CD4-positive, alpha-beta T cell treated with Interleukin-12 subunit alpha and Interleukin-12 subunit beta, for 1 hour (primary cell): ENCODE data around the gene PTGDS.

Experiments
- DNase-seq: peaks from one replicate; pipeline ENCODE4 v3.0.0-alpha.2; 2020

Gene PTGDS

DNA sequence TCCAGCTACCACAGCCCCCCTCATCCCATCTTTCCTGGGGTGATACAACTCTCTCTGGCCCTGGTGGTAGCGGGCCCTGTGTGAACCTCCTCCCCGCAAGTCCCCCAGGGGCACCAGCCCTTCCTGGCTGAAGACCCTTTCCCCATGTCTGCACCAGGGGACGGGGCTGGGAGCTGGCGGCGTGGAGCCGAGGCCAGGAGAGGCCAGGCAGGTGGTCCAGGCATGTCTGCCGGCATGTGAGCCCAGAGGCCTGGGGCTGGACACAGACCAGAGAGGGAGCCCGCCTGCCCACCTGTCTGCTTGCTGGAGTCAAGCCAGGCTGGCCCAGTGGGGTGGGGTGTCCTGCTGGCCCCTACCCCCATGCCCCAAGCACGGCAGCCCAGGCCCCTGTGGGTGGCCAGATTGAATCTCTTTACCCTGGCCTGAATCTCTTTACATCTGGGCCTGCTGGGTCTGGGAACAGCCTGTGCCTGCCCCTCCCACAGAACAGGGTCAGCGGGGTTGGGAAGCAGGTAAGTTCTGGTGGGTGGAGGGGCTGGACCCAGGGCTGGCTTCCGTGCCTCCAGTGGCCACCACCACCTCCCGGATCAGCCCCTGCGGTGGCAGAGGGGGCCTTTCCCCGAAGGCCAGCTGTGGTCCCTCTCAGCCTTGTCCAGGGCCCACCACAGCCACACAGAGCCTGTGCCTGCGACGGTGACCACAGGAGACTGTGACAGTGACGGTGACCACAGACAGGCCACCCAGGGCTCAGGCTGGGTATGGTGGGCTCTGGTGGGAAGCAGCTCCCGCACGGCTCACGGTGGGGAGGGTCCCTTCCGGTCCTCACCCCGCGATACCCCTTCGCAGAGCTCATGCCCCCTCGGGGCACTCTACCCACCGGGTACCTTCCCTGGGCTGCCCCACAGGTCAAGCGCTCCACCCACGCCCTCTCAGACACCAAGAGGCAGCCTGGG is 18.1 kb upstream of the PTGDS start:
- DNase-seq: no peak

DNA sequence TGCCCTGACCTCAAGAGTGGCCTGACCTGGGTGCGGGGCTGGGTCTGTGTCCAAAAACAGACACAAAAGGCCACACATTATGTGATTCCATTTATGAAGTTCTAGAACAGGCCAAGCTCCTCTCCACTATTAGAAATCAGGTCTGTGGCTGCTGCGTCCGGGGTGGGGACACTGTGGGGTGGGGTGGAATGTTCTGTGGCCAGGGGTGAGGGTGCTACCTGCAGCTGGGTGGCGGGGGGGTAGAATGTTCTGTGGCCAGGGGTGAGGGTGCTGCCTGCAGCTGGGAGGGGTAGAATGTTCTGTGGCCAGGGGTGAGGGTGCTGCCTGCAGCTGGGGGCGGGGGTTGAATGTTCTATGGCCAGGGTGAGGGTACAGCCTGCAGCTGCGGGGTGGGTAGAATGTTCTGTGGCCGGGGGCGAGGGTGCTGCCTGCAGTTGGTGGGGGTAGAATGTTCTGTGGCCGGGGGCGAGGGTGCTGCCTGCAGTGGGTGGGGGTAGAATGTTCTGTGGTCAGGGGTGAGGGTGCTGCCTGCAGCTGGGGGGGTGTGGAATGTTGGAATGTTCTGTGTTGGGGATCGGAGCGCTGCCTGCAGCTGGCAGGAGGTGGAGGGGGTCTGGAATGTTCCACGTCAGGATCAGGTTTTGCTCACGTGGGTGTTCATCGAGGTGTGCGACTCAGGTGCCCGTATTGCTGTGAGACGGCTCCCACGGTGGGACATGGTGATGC is 16.9 kb upstream of the PTGDS start:
- DNase-seq: peak; percentile 53

DNA sequence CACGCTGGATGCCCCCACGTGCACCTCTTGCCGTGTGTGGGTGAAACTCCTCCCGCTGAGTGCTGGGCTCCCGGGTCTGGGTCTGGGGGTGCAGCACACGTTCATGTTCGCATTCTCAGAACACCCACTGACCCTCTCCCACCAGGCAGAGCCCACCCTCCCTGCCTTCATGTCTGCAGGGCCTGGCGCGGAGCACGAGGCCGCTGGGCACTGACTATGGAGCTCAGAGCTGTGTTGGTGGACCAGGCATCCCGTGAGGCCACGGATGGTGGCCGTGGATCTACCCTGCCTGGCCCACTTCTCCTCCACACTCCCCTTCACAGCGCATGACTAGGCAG is 16.4 kb upstream of the PTGDS start:
- DNase-seq: no peak

GRCh38 chr9:136961279-136962065 is 15.8 kb upstream of the PTGDS start:
- DNase-seq: no peak

- no peak for DNase-seq
Measured at GRCh38 chr9:136962163-136962562, 15.1 kb upstream of the PTGDS start.

GRCh38 chr9:136962701-136963248 is 14.5 kb upstream of the PTGDS start:
- DNase-seq: no peak

GRCh38 chr9:136963341-136963740 is 14.0 kb upstream of the PTGDS start:
- no peak for DNase-seq

GRCh38 chr9:136963751-136964150 is 13.6 kb upstream of the PTGDS start:
- no peak for DNase-seq

- no peak for DNase-seq
Measured at GRCh38 chr9:136964171-136964689, 13.1 kb upstream of the PTGDS start.

- no peak for DNase-seq
Measured at GRCh38 chr9:136964833-136965422, 12.4 kb upstream of the PTGDS start.

DNA sequence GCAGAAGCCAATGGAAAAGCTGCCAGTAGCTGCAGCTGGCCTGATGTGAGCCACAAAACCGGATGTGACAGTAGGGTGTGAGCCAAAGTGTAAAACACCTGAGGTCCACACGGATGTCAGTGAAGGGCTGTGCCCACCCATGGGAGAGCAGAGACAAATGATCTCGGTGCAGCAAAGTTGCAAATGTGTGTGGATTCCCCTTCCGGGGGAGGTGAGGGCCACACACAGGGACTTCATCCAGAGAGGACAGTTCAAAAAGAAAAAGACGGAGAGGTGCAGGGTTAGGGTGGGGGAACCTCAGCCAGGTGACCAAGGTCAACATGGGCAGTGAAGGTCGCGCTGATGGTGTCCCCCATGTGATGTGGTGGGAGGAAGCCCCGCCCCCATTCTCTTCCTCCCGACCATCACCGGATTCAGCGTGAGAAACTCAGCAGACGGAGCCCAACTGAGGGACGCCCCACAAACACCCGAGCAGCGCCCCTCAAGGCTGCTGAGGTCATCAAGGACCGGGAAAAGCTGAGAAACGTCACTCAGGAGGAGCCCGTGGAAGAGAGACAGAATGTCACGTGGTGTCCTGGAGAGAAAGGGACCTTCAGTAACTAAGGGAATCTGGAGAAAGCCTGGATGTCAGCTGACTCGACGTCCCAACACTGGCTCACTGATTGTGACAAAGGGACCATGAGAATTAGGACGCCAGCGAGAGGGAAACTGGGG is 11.4 kb upstream of the PTGDS start:
- DNase-seq: peak; percentile 72

DNA sequence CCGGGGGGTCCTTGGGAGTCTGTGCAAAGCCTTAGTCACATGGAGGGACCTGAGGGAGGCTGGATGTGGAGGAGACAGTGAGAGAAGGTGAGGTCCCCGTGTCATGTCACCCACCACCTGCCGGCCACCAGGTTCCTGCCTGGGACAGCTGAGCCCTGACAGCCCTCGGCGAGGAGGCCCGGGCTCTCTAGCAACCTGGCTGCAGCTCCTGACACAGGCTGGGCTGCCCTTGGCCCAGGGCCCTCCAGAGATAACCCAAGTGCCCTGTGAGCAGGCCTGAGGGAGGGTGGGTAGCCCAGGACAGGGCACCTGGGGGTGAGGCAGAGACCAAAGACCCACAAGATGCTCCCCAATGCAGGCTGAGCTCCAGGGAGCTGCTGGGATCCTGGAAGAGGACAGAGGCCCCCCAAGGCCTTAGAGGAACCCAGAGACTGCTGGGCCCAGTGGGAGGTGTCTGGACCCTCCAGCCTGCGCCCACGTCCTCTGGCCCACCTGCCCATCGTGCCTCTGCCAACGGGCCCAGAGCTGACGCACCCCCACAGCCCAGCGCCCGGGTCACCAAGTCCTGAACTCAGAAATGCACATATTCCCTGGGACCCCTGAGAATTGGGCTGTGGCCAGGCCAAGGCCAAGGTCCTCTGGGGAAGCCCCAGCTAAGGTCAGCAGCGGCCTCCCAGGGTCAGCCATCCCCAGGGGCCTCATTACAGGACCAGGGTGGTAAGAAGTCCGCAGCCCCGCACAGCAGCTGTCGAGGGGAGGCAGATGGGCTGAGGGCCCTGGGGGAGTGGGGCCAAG is 8.8 kb upstream of the PTGDS start:
- no peak for DNase-seq

- no peak for DNase-seq
Measured at GRCh38 chr9:136969150-136969549, 8.2 kb upstream of the PTGDS start.

GRCh38 chr9:136969774-136970173 is 7.5 kb upstream of the PTGDS start:
- DNase-seq: no peak

DNA sequence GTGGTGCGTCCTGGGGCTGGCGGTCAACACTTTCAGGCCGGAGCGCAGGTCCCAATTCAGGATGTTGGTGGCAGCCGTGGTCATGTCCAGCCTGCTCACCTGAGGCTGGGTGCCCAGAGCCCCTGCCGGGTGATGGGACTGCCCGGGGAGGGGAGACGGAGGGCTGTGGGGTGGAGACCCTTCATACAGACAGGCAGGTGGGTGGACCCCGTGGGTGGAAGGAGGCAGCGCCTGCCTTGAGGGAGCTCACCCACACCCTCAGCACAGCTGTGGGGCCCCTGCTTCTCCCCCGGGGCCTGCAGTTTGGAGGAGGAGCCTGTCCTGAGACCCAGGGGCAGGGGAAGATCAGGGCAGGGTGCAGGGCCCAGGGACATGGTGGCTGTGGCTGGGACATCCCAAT is 6.9 kb upstream of the PTGDS start:
- DNase-seq: no peak

- no peak for DNase-seq
Measured at GRCh38 chr9:136971746-136972145, 5.6 kb upstream of the PTGDS start.

GRCh38 chr9:136972335-136972734 is 5.0 kb upstream of the PTGDS start:
- DNase-seq: no peak

GRCh38 chr9:136972743-136973142 is 4.6 kb upstream of the PTGDS start:
- no peak for DNase-seq

GRCh38 chr9:136973618-136974617 is 3.4 kb upstream of the PTGDS start:
- DNase-seq: no peak
